Fibroblast of the conjunctiva (primary cell): ENCODE results near the gene KCNJ1.

Source experiments
- DNase-seq: peaks from one replicate; pipeline ENCODE4 v3.0.0-alpha.2; 2010; ENCODE audit warnings: low read depth

KCNJ1 gene

GRCh38 chr11:128822130-128822529 lies 45.0 kb downstream of the KCNJ1 start:
- DNase-seq = no peak

GRCh38 chr11:128821556-128821955 lies 45.5 kb downstream of the KCNJ1 start:
- no peak for DNase-seq

DNA sequence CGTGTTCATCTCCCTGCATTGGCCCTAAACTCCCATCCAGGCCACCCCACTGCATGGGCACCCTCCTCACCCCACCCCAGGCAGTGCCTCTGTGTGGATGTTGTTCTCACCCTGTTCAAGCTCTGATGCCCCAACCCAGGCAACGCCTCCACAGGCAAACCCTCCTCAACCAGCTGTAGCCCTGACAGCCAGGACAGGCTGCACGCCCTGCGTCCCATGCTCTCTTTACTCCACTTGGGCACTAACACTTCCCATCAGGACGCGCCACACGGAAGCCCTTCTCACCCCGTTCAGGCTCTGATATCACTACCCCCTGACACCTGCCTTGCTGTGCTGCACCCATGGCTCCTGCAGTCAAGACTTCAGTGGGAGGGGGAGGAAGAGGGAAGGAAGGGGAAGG lies 47.9 kb downstream of the KCNJ1 start:
- no peak for DNase-seq

DNA sequence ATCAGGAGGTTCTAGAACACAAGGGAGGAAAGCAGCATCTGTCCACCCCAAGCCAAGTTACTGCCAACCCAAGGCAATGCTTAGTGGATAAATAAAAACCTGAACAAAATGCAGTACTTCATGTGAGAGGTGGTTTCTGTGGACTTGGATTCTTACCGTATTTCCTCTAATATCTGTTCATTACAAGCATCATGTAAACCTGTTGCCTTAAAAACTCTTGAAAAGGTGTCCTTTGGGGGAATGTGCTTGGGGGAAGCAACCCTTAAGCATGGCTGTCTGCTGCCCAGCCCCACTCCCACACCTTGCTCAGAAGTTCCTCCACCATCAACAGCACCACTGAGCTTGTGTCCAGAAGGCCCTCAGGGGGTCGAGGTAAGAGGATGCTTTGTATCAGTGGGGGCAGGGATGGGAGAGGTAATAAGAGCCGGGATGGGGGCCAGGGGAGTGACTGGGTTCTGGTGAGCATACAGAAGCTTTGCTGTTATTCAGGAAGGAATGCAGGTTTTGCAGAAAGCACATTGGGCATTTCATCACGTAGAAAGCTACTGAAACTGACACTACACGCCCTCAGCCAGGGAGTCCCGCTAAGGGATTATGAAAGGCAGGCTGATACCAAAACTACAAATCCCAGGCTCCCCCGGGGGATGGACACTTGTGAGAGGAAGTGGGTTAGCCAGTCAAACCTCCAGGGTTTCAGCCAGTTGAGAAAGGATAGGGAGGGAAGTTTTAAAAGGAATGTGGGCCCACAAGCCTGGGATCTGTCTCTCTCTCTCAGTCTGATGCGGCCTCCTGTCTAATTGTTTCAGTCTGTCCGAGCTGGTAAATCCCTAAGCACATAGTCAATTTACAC lies 52.0 kb downstream of the KCNJ1 start:
- peak; percentile 66 for DNase-seq

GRCh38 chr11:128813729-128814128 lies 53.4 kb downstream of the KCNJ1 start:
- DNase-seq = no peak

DNA sequence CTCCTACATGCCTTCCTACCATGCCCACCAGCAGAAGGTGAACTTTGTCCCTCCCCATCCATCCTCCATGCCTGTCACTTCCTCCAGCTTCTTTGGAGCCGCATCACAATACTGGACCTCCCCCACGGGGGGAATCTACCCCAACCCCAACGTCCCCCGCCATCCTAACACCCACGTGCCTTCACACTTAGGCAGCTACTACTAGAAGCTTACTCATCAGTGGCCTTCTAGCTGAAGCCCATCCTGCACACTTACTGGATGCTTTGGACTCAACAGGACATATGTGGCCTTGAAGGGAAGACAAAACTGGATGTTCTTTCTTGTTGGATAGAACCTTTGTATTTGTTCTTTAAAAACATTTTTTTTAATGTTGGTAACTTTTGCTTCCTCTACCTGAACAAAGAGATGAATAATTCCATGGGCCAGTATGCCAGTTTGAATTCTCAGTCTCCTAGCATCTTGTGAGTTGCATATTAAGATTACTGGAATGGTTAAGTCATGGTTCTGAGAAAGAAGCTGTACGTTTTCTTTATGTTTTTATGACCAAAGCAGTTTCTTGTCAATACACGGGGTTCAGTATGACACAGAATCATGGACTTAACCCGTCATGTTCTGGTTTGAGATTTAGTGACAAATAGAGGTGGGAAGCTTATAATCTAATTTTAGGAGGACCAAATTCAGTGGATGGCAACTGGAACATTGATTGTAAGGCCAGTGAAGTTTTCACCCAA lies 56.1 kb downstream of the KCNJ1 start:
- no peak for DNase-seq

DNA sequence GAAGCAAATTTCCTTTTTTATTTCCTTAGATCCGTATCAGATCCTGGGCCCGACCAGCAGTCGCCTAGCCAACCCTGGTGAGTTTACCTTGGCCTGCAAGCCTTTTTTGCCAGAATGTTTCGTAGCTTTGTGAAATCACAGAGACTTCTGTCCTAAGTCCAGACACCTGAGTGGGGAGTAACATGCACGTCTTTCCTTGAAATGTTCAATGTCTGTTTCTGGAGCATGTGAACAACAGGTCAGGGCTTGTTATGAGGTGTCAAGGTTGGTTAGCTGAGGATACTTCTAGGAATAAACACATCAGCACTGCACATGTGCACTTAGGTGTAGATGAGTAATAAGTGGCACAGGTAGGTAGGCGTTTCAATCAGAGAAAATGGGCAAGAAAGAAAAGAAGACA lies 58.0 kb downstream of the KCNJ1 start:
- DNase-seq = no peak

GRCh38 chr11:128807909-128808308 lies 59.2 kb downstream of the KCNJ1 start:
- no peak for DNase-seq

DNA sequence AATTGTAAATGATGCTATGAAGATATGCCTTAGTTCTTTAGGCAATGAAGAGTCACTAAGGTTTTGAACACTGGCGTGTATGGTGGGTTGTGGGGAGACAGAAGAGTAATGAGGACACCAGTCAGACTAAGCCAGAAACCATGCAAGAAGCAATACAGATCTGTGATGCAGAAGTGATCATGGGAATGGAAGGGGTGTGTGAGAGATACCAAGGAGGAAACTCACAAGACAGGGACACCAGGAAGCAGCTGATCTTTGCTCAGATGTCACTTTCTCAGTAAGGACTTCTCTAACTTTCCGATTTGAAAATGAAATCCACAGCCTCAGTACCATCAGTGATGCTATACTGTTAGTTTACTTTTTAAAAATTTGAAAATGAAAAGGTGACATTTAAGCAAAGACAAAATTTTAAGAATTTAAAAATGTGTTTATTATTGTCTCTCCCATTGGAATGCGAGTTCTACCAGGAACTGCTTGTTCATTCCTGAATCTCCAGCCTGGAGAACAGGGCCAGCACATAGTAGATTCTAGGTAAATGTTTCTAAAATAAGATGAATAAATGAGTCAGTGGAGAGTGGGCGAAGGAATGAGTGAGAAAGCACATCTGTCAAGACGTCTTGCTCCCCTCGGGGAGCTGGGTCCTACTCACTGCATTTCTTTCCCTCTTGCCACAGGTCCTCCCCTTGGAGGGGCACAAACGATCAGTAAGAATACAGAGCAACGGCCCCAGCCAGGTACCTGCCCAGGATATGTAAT lies 60.4 kb downstream of the KCNJ1 start:
- no peak for DNase-seq

DNA sequence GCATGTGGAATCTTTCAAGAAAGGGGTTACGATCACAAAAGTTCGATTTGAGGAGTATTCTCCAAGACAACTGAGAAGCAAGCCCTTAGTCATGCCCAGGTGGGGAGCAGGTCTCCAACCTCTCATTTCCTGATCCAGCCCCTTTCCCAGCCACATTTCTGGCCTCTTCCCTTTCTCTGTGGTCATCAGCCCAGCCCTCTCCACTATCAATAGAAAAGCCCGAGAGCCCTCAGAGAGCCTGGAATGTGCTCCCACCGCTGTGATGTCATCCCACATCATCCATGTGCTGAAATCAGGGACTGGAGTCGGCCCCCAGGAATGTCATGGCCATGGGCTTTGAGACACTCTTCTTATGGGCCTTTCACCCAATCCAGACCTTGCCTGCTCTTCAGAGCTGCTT lies 62.6 kb downstream of the KCNJ1 start:
- no peak for DNase-seq

GRCh38 chr11:128803449-128804245 lies 63.4 kb downstream of the KCNJ1 start:
- DNase-seq = no peak

- DNase-seq = no peak
Measured at GRCh38 chr11:128803011-128803410, 64.1 kb downstream of the KCNJ1 start.

DNA sequence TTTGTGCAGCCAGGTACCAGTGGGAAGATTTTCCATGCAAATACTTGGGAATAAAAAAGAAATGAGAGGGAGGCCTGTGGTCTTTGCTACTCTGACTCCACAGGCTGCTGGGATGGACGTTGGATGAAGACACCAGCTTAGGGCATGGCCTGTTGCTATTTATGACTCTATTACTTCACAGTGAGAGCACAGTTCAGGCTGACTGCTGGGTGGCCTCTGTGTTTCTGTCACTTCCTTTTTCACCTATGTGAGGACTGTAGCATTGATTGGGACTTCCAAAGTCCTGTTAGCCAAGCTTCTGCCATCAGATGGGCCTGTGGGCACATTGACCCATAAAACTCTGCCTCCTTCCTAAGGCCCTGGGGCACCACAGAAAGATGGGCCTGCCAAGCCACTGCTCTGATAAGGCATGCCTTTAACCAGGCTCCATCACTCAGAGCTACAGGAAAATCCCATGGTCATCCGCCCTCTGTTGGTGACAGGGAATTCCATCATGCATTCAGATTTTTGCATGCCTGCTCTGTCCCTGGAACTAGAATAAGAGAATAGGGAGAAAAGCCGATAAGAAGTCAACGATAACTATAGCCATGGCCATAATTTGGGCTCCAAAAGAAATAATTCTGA lies 64.6 kb downstream of the KCNJ1 start:
- no peak for DNase-seq

- no peak for DNase-seq
Measured at GRCh38 chr11:128800871-128801417, 66.2 kb downstream of the KCNJ1 start.

DNA sequence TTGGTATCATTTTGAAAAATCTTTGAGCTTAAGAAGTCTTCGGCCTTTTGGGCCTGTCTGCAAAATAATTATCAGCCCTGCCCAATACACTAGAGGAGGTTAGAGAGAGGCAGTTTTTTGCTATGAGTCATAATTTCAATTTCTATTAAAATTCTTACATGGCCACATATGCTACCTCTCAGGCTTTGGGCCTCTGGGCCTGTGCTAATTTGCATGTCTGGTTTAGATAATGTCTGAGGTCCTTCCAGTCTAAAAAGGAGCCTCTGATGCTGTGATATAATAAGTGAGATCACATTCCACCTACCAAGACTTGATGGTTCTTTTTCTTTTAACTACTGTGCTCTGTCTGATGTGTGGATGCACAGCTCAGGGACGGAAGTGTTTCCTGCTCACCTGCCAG lies 70.8 kb downstream of the KCNJ1 start:
- no peak for DNase-seq

GRCh38 chr11:128790196-128790595 lies 76.9 kb downstream of the KCNJ1 start:
- DNase-seq = no peak

GRCh38 chr11:128789497-128790150 lies 77.5 kb downstream of the KCNJ1 start:
- no peak for DNase-seq
